SK-N-MC (cell line): ENCODE measurements around the gene SERPINB12.

ENCODE experiments used
- EZH2 ChIP-seq: fragments of 200-600 bp; sonication (generic); IDR thresholded peaks from one replicate; pipeline ENCODE4 v1.6.1; 2017; ENCODE audit warnings: antibody characterized with exemption
- FOXP2 ChIP-seq: optimal IDR thresholded peaks from 2 replicates; pipeline ENCODE3; 2011; ENCODE audit warnings: mild to moderate bottlenecking, moderate library complexity; ENCODE audit not compliant: insufficient read depth; ENCODE audit errors: extremely low read length, control extremely low read depth
- POLR2AphosphoS5 ChIP-seq: IDR thresholded peaks from 2 replicates; pipeline ENCODE4 v1.6.1; 2012; ENCODE audit warnings: mild to moderate bottlenecking, low read depth, low read length, borderline replicate concordance

GRCh38 chr18:63575681-63576080 lies 33.5 kb downstream of the SERPINB12 start:
- TF ChIP-seq EZH2, result no peak
- peak; percentile 33; the same call in 1 of the 2 replicates for TF ChIP-seq POLR2AphosphoS5
- no peak for TF ChIP-seq FOXP2
